HAP-1 (cell line): ENCODE results near the gene ZNF837.
"Not testable (repeated sequence)": the region's sequence is repeated elsewhere in the genome, so short reads cannot be mapped to it uniquely, and the experiment has no call there.

Source experiments
- DNase-seq, 2 experiments: peaks; one replicate each; pipeline ENCODE4 v3.0.0-alpha.2; 2016 to 2020; ENCODE audit warnings: low spot score in 2 of 2
- H3K27me3 ChIP-seq: fragments of 250-450 bp; sonication (Bioruptor Pico); 2 replicates; pipeline ENCODE4 v1.5.1; 2020; ENCODE audit warnings: low read depth, mild to moderate bottlenecking, moderate library complexity
- H3K36me3 ChIP-seq: fragments of 250-450 bp; sonication (Bioruptor Pico); replicated peaks from 2 replicates; pipeline ENCODE4 v1.5.1; 2020; ENCODE audit warnings: mild to moderate bottlenecking
- H3K4me1 ChIP-seq: fragments of 250-450 bp; sonication (Bioruptor Pico); 2 replicates; pipeline ENCODE4 v1.5.1; 2020; ENCODE audit warnings: mild to moderate bottlenecking
- H3K4me3 ChIP-seq: fragments of 250-450 bp; sonication (Bioruptor Pico); 2 replicates; pipeline ENCODE4 v1.5.1; 2020; ENCODE audit warnings: mild to moderate bottlenecking, moderate library complexity
- H3K9me3 ChIP-seq: fragments of 250-450 bp; sonication (Bioruptor Pico); 2 replicates; pipeline ENCODE4 v1.5.1; 2020; ENCODE audit warnings: mild to moderate bottlenecking, moderate library complexity
- in situ Hi-C: fragments of 300-500 bp; cut with MboI; formaldehyde crosslinking; loops from 3 replicates; pipeline ENCODE4 v1.14.3; 2020; ENCODE audit warnings: low sequenced_read_pairs, inconsistent platforms, mixed read lengths

Gene ZNF837

GRCh38 chr19:58353717-58354477 is 26.9 kb downstream of the ZNF837 start:
- no peaks in the 10 kb centered on the region for H3K4me1 ChIP-seq
- no peak for DNase-seq
- H3K4me3 ChIP-seq: no peak overlapping the region
- no peaks in the 10 kb centered on the region for H3K9me3 ChIP-seq
- in situ Hi-C loops: no loop called here
- no peaks in the 10 kb centered on the region for H3K36me3 ChIP-seq
- H3K27me3 ChIP-seq: no peaks in the 10 kb centered on the region

GRCh38 chr19:58352760-58353671 is 27.8 kb downstream of the ZNF837 start, which contains the start of gene A1BG:
Gene A1BG, minus strand, starts transcription at chr19:58353492. Its CDS starts 55 bp downstream, at chr19:58353437.
- in situ Hi-C loops: no loop called here
- Histone ChIP-seq H3K4me1 (peaks cover 4% of the 10 kb centered on the region; the same call in 1 of the 2 replicates), H3K9me3 (no peaks in the 10 kb centered on the region), H3K36me3 (no peaks in the 10 kb centered on the region), H3K4me3 (no peak within 1 kb of the TSS), H3K27me3 (no peaks in the 10 kb centered on the region)
- no peak for DNase-seq

- H3K9me3 ChIP-seq: no peaks in the 10 kb centered on the region
- peaks cover 4% of the 10 kb centered on the region; the same call in 1 of the 2 replicates for H3K4me1 ChIP-seq
- in situ Hi-C loops: no loop called here
- no peaks in the 10 kb centered on the region for H3K27me3 ChIP-seq
- no peak for DNase-seq
- H3K4me3 ChIP-seq: no peak overlapping the region
- H3K36me3 ChIP-seq: no peaks in the 10 kb centered on the region
Measured at GRCh38 chr19:58351990-58352755, 28.7 kb downstream of the ZNF837 start.

- no peaks in the 10 kb centered on the region for H3K27me3 ChIP-seq
- peaks cover 4% of the 10 kb centered on the region; the same call in 1 of the 2 replicates for H3K4me1 ChIP-seq
- no peaks in the 10 kb centered on the region for H3K36me3 ChIP-seq
- H3K9me3 ChIP-seq: no peaks in the 10 kb centered on the region
- in situ Hi-C loops: no loop called here
- no peak for DNase-seq
- no peak overlapping the region for H3K4me3 ChIP-seq
Measured at GRCh38 chr19:58351558-58351878, 29.3 kb downstream of the ZNF837 start.

GRCh38 chr19:58350871-58351557 is 29.8 kb downstream of the ZNF837 start:
- Histone ChIP-seq H3K9me3 (no peaks in the 10 kb centered on the region), H3K4me3 (no peak overlapping the region), H3K4me1 (peaks cover 4% of the 10 kb centered on the region; the same call in 1 of the 2 replicates), H3K36me3 (no peaks in the 10 kb centered on the region), H3K27me3 (no peaks in the 10 kb centered on the region)
- in situ Hi-C loops: no loop called here
- DNase-seq: no peak

- H3K4me3 ChIP-seq: no peak overlapping the region
- H3K36me3 ChIP-seq: no peaks in the 10 kb centered on the region
- in situ Hi-C loops: no loop called here
- DNase-seq: no peak
- peaks cover 4% of the 10 kb centered on the region; the same call in 1 of the 2 replicates for H3K4me1 ChIP-seq
- no peaks in the 10 kb centered on the region for H3K27me3 ChIP-seq
- H3K9me3 ChIP-seq: no peaks in the 10 kb centered on the region
Measured at GRCh38 chr19:58350001-58350861, 30.6 kb downstream of the ZNF837 start.

GRCh38 chr19:58349590-58349989 is 31.2 kb downstream of the ZNF837 start:
- Histone ChIP-seq H3K4me3 (no peak overlapping the region), H3K4me1 (peaks cover 4% of the 10 kb centered on the region; the same call in 1 of the 2 replicates), H3K27me3 (no peaks in the 10 kb centered on the region), H3K9me3 (no peaks in the 10 kb centered on the region), H3K36me3 (no peaks in the 10 kb centered on the region)
- no peak for DNase-seq
- in situ Hi-C loops: no loop called here

GRCh38 chr19:58348080-58348479 is 32.8 kb downstream of the ZNF837 start:
- H3K9me3 ChIP-seq, H3K4me1 ChIP-seq, H3K36me3 ChIP-seq, H3K27me3 ChIP-seq, DNase-seq, in situ Hi-C loops: not testable (repeated sequence)
- peak overlapping the region; percentile 78 for H3K4me3 ChIP-seq

GRCh38 chr19:58346961-58347929 is 33.6 kb downstream of the ZNF837 start:
- H3K36me3 ChIP-seq: no peaks in the 10 kb centered on the region
- H3K4me1 ChIP-seq: peaks cover 4% of the 10 kb centered on the region; the same call in 1 of the 2 replicates
- H3K9me3 ChIP-seq: no peaks in the 10 kb centered on the region
- peak; percentile 55 to 84 for DNase-seq
- in situ Hi-C loops: no loop called here
- peak overlapping the region; percentile 78 for H3K4me3 ChIP-seq
- no peaks in the 10 kb centered on the region for H3K27me3 ChIP-seq

- H3K36me3 ChIP-seq: no peaks in the 10 kb centered on the region; the same call in 1 of the 2 replicates
- H3K27me3 ChIP-seq: no peaks in the 10 kb centered on the region
- in situ Hi-C loops: no loop called here
- peaks cover 4% of the 10 kb centered on the region; the same call in 1 of the 2 replicates for H3K4me1 ChIP-seq
- no peaks in the 10 kb centered on the region for H3K9me3 ChIP-seq
- no peak for DNase-seq
- H3K4me3 ChIP-seq: no peak overlapping the region
Measured at GRCh38 chr19:58345558-58345957, 35.3 kb downstream of the ZNF837 start.

- Histone ChIP-seq H3K9me3 (no peaks in the 10 kb centered on the region), H3K27me3 (no peaks in the 10 kb centered on the region), H3K36me3 (peaks cover 12% of the 10 kb centered on the region), H3K4me1 (no peaks in the 10 kb centered on the region), H3K4me3 (no peak overlapping the region)
- no peak for DNase-seq
- in situ Hi-C loops: no loop called here
Measured at GRCh38 chr19:58338825-58339558, 41.8 kb downstream of the ZNF837 start.
